Esophagus muscularis mucosa (tissue), 3 donors: ENCODE results near the gene FSD1L.

ENCODE experiments used
- CTCF ChIP-seq, 3 experiments: fragments of 200-600 bp in 2 of 3; fragments of 450-650 bp in 1 of 3; sonication (generic) in 2 of 3; IDR thresholded peaks; one replicate each; pipeline ENCODE4 v1.5.1; 2017 to 2019; ENCODE audit warnings: antibody characterized with exemption in 3 of 3, mild to moderate bottlenecking in 2 of 3, moderate library complexity in 1 of 3
- POLR2A ChIP-seq: fragments of 450-650 bp; IDR thresholded peaks from one replicate; pipeline ENCODE4 v1.6.1; 2017; ENCODE audit warnings: antibody characterized with exemption, moderate library complexity, mild to moderate bottlenecking, low read depth

- TF ChIP-seq POLR2A (peak; percentile 53), CTCF (IDR thresholded peaks at IDR 0.05) (peak; percentile 22 to 44 (median 22))
Measured at GRCh38 chr9:105447814-105448812, at the start of gene FSD1L.
